GM12878 (cell line): Measurements from ENCODE around the gene COL23A1. TPM values are rescaled to one million over a fixed set of nuclear protein-coding genes. Genes with fewer than 3 reads are reported as not detected.

Experiments
- ATAC-seq: fragments of 200-7000 bp; cut with Tn5 transposase; 3 replicates; pipeline ENCODE4 v1.9.1; 2020; ENCODE audit warnings: mild to moderate bottlenecking, moderate library complexity
- BruUV-seq: library from RNA; stranded (reverse); fragments of 400-500 nt; replicated peaks from 2 replicates; lab custom pipeline; 2021; lab: Mats Ljungman, UMichigan
- CTCF ChIA-PET: fragments of 300-600 bp; sonication (Branson Sonifier 250); formaldehyde crosslinking; extraction: SDS; loops from one replicate; lab custom pipeline; 2021; ENCODE audit warnings: inconsistent platforms; lab: Yijun Ruan, JAX
- POLR2A ChIA-PET: fragments of 350-600 bp; formaldehyde crosslinking; extraction: SDS; loops from one replicate; lab custom pipeline; 2021; ENCODE audit warnings: inconsistent platforms; lab: Charles Lee
- RAD21 ChIA-PET: fragments of 300-600 bp; sonication (Branson Sonifier 250); formaldehyde crosslinking; loops from one replicate; lab custom pipeline; 2023; ENCODE audit warnings: antibody characterized with exemption; ENCODE audit not compliant: unreplicated experiment; lab: Charles Lee
- SMC1A ChIA-PET: fragments of 300-600 bp; sonication (Branson Sonifier 250); formaldehyde crosslinking; loops from one replicate; lab custom pipeline; 2023; ENCODE audit not compliant: unreplicated experiment, uncharacterized antibody; lab: Charles Lee
- DNase-seq: peaks from one replicate; pipeline ENCODE4 v3.0.0-alpha.2; 2011; ENCODE audit warnings: low read depth, low spot score
- FAIRE-seq: peaks from 3 replicates; lab custom pipeline; 2011; peaks lifted over from hg19 to GRCh38; lab: Jason Lieb, UNC
- H2AFZ ChIP-seq: 2 replicates; pipeline ENCODE4 v1.6.0; 2011; ENCODE audit warnings: low read depth, low read length, control low read depth; ENCODE audit not compliant: control insufficient read depth
- H3K27ac ChIP-seq: 2 replicates; pipeline ENCODE4 v1.5.1; 2011; ENCODE audit warnings: control low read depth; ENCODE audit not compliant: control insufficient read depth, insufficient read depth
- H3K27me3 ChIP-seq, 2 experiments: replicated peaks in 1 of 2; 2 replicates each; pipeline versions ENCODE4 v1.6.0 to v1.6.1; 2011; ENCODE audit warnings: low read length in 1 of 2; ENCODE audit not compliant: control insufficient read depth in 2 of 2, insufficient read depth in 2 of 2
- H3K36me3 ChIP-seq, 2 experiments: 2 replicates each; pipeline ENCODE4 v1.5.1; 2011; ENCODE audit warnings: low read length in 1 of 2; ENCODE audit not compliant: control insufficient read depth in 2 of 2, insufficient read depth in 2 of 2
- H3K4me1 ChIP-seq: 2 replicates; pipeline ENCODE4 v1.6.1; 2011; ENCODE audit warnings: mild to moderate bottlenecking, low read length, moderate library complexity, mixed read lengths; ENCODE audit not compliant: control insufficient read depth, insufficient read depth
- H3K4me2 ChIP-seq: 2 replicates; pipeline ENCODE4 v1.6.0; 2011; ENCODE audit warnings: control low read depth; ENCODE audit not compliant: control insufficient read depth, insufficient read depth
- H3K4me3 ChIP-seq: fragments of 200-600 bp; sonication (generic); 2 replicates; pipeline ENCODE4 v1.5.1; 2016
- H3K79me2 ChIP-seq: 2 replicates; pipeline ENCODE4 v1.6.0; 2011; ENCODE audit warnings: low read length; ENCODE audit not compliant: control insufficient read depth, insufficient read depth
- H3K9ac ChIP-seq: 2 replicates; pipeline ENCODE4 v1.8.0; 2011; ENCODE audit warnings: low read length, control low read depth, mixed read lengths; ENCODE audit not compliant: control insufficient read depth, insufficient read depth
- H3K9me3 ChIP-seq: replicated peaks from 3 replicates; pipeline ENCODE4 v1.5.1; 2011; ENCODE audit warnings: mild to moderate bottlenecking, low read length; ENCODE audit not compliant: control insufficient read depth, insufficient read depth
- H4K20me1 ChIP-seq: 2 replicates; pipeline ENCODE4 v1.6.0; 2011; ENCODE audit not compliant: control insufficient read depth, insufficient read depth
- SP1 ChIP-seq: IDR thresholded peaks from one replicate; pipeline ENCODE4 v1.6.1; 2011; ENCODE audit warnings: low read depth, low read length
- WGBS: methylation state at CpG from one replicate; pipeline ENCODE4 v1.1.6; 2016; ENCODE audit warnings: low lambda C conversion rate; ENCODE audit not compliant: insufficient replicate concordance, insufficient coverage; ENCODE audit errors: missing lambda C conversion rate; 5-methylcytosine and 5-hydroxymethylcytosine counted together
- in situ Hi-C: fragments of 300-500 bp; cut with MboI; formaldehyde crosslinking; loops from 9 replicates; pipeline ENCODE4 v1.14.3; 2018; ENCODE audit warnings: mixed read lengths
- intact Hi-C: fragments of 100-400 bp; cut with micrococcal nuclease; formaldehyde crosslinking; loops from one replicate; pipeline ENCODE4 v1.14.2; 2022; ENCODE audit not compliant: unreplicated experiment
- polyA plus RNA-seq, 11 experiments: library from polyadenylated mRNA; depleted of rRNA in 4 of 11; unstranded in 6 of 11; stranded (reverse) in 5 of 11; fragments of >200 nt; fragmentation: Nextera tagmentation in 4 of 11; fragmentation: Illumina TruSeq in 1 of 11; extraction: Ambion mirVana in 4 of 11; extraction: Trizol in 1 of 11; gene quantifications; 1 replicate in 1 of 11; 2 replicates in 10 of 11; pipeline versions ENCODE4 v1.2.1 to v1.2.3, GENCODE V29; 2011 to 2016; ENCODE audit warnings: inconsistent platforms in 2 of 11, missing spikeins in 2 of 11, low read depth in 1 of 11
- total RNA-seq, 4 experiments: library from RNA; depleted of rRNA in 3 of 4; stranded (reverse); fragments of >200 nt in 3 of 4; fragmentation: Illumina TruSeq in 1 of 4; extraction: Trizol in 1 of 4; gene quantifications; 2 replicates each; pipeline versions ENCODE4 v1.2.1 to v1.2.3, GENCODE V29; 2013 to 2021
- TF ChIP-seq, protein P1 (sequence below): fragments of 450-650 bp; conservative IDR thresholded peaks from 2 replicates; pipeline ENCODE4 v1.6.1; 2017; ENCODE audit warnings: mild to moderate bottlenecking, moderate library complexity

The COL23A1 gene
- total and polyA plus RNA-seq, 10 of the 15 experiments (the other 5 are each of a cell fraction or from before 2014, with no cell fraction given), result 0.03 to 0.83 (median 0.09) TPM; not detected in 5

DNA sequence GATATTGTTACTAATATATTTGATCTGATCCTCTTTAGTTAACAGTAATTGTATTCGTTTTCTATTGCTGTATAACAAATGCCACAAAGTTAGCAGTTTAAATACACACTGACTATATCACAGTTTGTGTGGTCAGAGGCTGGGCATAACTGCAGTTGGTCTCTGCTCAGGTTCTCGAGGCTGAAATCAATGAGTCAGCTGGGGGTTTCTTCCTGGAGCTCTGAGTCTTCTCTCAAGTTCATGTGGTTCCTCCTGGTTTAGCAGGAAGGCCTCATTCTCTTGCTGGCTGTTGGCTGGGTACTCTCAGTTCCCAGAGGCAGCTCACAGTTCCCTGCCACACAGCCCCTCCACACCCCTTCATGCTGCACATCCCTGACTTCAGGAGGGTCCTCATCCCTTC lies 20.7 kb downstream of the COL23A1 start:
- no peak overlapping the region for H3K9ac ChIP-seq

DNA sequence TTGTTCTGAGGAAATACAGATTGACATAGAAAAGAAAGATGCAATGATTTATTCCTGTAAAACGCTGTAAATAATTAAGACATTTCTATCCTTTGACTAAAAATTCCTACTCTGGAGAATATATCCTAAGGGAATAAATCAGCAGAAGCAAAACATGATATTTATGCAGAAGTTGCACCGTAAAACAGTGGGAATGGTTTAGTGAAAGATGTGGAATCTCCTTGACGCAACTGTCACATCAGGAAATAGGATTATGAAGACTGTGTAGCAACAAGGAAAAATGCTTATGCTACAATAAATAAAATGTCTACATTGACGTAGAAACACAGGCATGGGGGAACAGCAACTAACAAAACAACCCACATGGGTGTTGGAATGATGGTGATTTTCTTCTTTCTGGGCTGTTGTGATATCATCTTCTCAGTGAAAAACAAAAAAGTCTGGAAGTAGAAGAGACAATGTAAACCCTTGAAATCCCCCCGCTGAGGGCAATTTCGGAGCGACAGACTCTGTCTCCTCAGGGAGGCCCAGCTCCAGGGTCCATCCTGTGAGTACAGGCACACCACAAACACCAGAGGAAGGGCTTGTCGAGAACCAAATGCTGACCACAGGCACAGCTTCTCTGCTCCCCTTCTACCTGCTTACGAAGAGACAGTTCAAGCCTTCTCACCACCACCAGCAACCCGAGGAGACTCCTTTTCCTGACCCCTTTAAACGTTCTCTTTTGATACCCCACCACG lies 25.2 kb downstream of the COL23A1 start:
- H3K36me3 ChIP-seq, result no peaks in the 10 kb centered on the region
- H3K4me3 ChIP-seq, result no peak overlapping the region
- H3K4me2 ChIP-seq, result no peak overlapping the region
- DNase-seq, result no peak
- POLR2A ChIA-PET, result no interaction called here
- no TSS peak for BruUV-seq
- H4K20me1 ChIP-seq, result no peaks in the 10 kb centered on the region
- H3K27ac ChIP-seq, result no peak overlapping the region
- H3K9me3 ChIP-seq, result no peaks in the 10 kb centered on the region; the same call in 2 of the 3 replicates
- CTCF ChIA-PET, result no interaction called here
- H3K4me1 ChIP-seq, result no peaks in the 10 kb centered on the region
- no peak overlapping the region for H2AFZ ChIP-seq
- no peaks in the 10 kb centered on the region for H3K27me3 ChIP-seq
- intact Hi-C loops, result no loop called here
- in situ Hi-C loops, result no loop called here
- RAD21 ChIA-PET, result no interaction called here
- ATAC-seq, result no peak
- no peaks in the 10 kb centered on the region for H3K79me2 ChIP-seq
- H3K9ac ChIP-seq, result no peak overlapping the region
- SMC1A ChIA-PET, result no interaction called here
- FAIRE-seq, result no peak
- no peak for TF ChIP-seq SP1
- WGBS, result 36% methylated on average over 12 of the region's 12 CpGs

More for the DNA sequence above, 20.7 kb downstream of the COL23A1 start:
- FAIRE-seq (no peak), DNase-seq (no peak), ATAC-seq (no peak)
- ChIA-PET CTCF (no interaction called here), SMC1A (no interaction called here), POLR2A (no interaction called here), RAD21 (no interaction called here)
- TF ChIP-seq, protein P1, sequence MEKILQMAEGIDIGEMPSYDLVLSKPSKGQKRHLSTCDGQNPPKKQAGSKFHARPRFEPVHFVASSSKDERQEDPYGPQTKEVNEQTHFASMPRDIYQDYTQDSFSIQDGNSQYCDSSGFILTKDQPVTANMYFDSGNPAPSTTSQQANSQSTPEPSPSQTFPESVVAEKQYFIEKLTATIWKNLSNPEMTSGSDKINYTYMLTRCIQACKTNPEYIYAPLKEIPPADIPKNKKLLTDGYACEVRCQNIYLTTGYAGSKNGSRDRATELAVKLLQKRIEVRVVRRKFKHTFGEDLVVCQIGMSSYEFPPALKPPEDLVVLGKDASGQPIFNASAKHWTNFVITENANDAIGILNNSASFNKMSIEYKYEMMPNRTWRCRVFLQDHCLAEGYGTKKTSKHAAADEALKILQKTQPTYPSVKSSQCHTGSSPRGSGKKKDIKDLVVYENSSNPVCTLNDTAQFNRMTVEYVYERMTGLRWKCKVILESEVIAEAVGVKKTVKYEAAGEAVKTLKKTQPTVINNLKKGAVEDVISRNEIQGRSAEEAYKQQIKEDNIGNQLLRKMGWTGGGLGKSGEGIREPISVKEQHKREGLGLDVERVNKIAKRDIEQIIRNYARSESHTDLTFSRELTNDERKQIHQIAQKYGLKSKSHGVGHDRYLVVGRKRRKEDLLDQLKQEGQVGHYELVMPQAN, result no peak
- H4K20me1 ChIP-seq, result no peaks in the 10 kb centered on the region
- H3K79me2 ChIP-seq, result no peaks in the 10 kb centered on the region
- H3K27ac ChIP-seq, result no peak overlapping the region
- H3K4me1 ChIP-seq, result no peaks in the 10 kb centered on the region
- no peaks in the 10 kb centered on the region for H3K36me3 ChIP-seq
- no TSS peak for BruUV-seq
- 2% methylated on average over 2 of the region's 2 CpGs for WGBS
- no peak overlapping the region for H2AFZ ChIP-seq
- H3K4me2 ChIP-seq, result no peak overlapping the region
- H3K9me3 ChIP-seq, result no peaks in the 10 kb centered on the region
- no peak overlapping the region for H3K4me3 ChIP-seq
- H3K27me3 ChIP-seq, result no peaks in the 10 kb centered on the region
- intact Hi-C loops, result no loop called here
- in situ Hi-C loops, result no loop called here
